Activated CD4-positive, alpha-beta T cell treated with anti-CD3 and anti-CD28 coated beads, Interleukin-2, amount 50 U/mL, for 48 hours (primary cell): ENCODE measurements around the gene LILRB4.
"Not testable (repeated sequence)": the region's sequence is repeated elsewhere in the genome, so short reads cannot be mapped to it uniquely, and the experiment has no call there.

ENCODE experiments used
- DNase-seq, 2 experiments: peaks; one replicate each; pipeline ENCODE4 v3.0.0-alpha.2; 2020

Gene LILRB4

GRCh38 chr19:54662730-54663129 is at the start of gene LILRB4:
LILRB4 (plus strand) TSS chr19:54662985; CDS start chr19:54663034, 49 bp downstream.
- no peak for DNase-seq

GRCh38 chr19:54614726-54615125 is 48.1 kb upstream of the LILRB4 start:
- DNase-seq: no peak

GRCh38 chr19:54616057-54616456 is 46.7 kb upstream of the LILRB4 start:
- DNase-seq: no peak

- DNase-seq: no peak
Measured at GRCh38 chr19:54616821-54617560, 45.8 kb upstream of the LILRB4 start.

- no peak for DNase-seq
Measured at GRCh38 chr19:54620464-54620863, 42.3 kb upstream of the LILRB4 start.

GRCh38 chr19:54622431-54622830 is 40.4 kb upstream of the LILRB4 start:
- DNase-seq: no peak

DNA sequence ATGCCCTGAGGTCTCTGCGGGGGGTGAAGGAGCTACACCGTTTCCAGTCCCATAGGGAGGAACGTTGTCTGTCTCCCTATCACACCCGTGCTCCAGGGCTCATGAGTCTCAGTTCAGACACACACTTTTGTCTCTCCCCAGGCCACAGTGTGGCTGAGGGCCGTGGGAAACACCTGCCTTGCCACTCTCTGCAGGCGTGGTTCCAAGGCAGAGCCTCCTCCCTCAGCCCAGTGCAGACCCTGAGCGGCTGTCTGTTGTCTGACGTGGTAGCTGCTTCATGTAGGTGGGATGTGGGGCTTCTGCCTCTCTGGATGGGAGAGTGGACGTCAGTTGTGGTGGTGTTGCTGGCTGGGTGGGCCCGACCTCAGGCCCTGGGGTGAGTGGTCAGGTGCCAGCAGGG is 38.6 kb upstream of the LILRB4 start:
- DNase-seq: not testable (repeated sequence)

- DNase-seq: not testable (repeated sequence)
Measured at GRCh38 chr19:54624934-54625730, 37.7 kb upstream of the LILRB4 start.

GRCh38 chr19:54626757-54627156 is 36.0 kb upstream of the LILRB4 start:
- DNase-seq: no peak

GRCh38 chr19:54627912-54628311 is 34.9 kb upstream of the LILRB4 start:
- not testable (repeated sequence) for DNase-seq

DNA sequence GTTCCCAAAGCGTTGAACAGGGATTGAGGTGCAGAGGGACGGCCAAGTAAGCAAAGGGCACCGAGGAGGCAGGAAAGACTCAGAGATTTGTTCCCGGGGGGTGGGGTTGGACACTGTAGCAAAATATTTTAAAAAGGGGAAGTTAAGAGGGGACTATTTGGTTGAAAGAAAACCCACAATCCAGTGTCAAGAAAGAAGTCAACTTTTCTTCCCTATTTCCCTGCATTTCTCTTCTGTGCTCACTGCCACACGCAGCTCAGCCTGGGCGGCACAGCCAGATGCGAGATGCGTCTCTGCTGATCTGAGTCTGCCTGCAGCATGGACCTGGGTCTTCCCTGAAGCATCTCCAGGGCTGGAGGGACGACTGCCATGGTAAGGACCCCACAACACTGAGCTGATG is 32.5 kb upstream of the LILRB4 start, which contains the start of gene LILRB1:
Gene LILRB1, plus strand, starts transcription at position 223 of the 400 bp plus-strand sequence. CDS start 590 bp downstream, outside the sequence.
- DNase-seq: not testable (repeated sequence)

- DNase-seq: no peak
Measured at GRCh38 chr19:54630782-54631181, 32.0 kb upstream of the LILRB4 start.

GRCh38 chr19:54631489-54632337 is 31.1 kb upstream of the LILRB4 start:
- DNase-seq: not testable (repeated sequence)

DNA sequence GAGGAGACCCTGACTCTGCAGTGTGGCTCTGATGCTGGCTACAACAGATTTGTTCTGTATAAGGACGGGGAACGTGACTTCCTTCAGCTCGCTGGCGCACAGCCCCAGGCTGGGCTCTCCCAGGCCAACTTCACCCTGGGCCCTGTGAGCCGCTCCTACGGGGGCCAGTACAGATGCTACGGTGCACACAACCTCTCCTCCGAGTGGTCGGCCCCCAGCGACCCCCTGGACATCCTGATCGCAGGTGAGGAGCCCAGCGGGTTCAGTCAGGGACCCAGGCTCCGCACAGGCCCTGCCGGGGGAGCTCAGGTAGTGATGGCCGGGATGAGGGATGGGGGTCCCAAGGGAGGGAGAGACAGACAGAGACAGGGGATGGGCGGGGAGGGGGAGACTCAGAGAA is 30.3 kb upstream of the LILRB4 start:
- DNase-seq: not testable (repeated sequence)

GRCh38 chr19:54633401-54633800 is 29.4 kb upstream of the LILRB4 start:
- DNase-seq: no peak

DNA sequence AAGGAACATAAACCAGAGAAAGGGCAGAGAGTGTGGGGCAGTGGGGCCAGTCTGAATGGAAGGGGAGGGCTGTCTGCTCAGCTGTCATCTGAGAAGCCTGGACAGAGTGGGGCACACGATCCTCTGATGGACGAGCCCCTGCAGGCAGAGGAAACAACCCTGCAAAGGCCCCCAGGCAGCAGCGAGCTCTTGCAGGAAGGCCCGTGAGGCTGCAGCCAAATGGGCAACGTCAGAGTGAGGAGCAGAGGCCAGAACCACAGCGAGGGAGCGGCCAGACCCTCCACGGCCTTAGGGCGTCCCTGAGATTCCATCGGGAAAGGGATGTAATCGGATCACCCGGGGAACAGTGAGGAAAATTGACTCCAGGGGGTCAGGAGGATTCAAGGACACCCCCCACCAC is 26.7 kb upstream of the LILRB4 start:
- DNase-seq: not testable (repeated sequence)

DNA sequence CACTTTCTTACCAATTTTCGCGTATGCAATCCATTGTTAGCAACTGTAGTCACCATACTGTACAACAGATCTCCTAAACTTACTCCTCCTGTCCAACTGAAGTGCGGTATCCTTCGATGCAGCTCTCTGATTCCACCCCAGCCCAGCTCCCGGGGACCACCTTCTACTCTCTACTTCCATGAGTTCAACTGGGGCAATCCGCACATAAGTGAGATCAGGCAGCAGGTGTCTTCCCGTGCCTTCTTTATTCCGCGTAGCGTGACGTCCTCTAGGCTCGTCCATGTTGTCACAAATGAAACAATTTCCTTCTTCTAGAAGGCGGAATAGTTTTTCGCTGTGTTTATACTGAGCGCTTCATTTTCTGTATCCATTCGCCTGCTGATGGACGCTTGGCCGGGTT is 24.1 kb upstream of the LILRB4 start:
- no peak for DNase-seq

- DNase-seq: not testable (repeated sequence)
Measured at GRCh38 chr19:54642953-54643352, 19.8 kb upstream of the LILRB4 start.

DNA sequence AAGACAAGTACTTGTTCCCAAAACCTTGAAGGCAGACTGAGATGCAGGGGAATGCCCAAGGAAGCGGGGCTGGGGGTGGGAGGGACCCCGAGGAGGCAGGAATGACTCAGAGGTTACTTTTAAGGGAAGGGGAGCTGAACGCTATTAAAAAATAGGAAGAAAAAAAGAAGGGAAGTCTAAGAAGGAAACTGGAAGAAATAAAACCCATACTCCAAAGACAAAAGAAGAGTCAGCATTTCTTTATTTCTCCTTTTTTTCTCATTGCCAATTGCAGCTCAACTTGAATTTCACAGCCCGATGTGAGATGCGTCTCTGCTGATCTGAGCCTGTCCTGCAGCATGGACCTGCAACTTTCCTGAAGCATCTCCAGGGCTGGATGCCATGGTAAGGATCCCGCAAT is 19.2 kb upstream of the LILRB4 start:
- not testable (repeated sequence) for DNase-seq

GRCh38 chr19:54644056-54644455 is 18.7 kb upstream of the LILRB4 start:
- no peak for DNase-seq

GRCh38 chr19:54646331-54646841 is 16.4 kb upstream of the LILRB4 start:
- DNase-seq: no peak

DNA sequence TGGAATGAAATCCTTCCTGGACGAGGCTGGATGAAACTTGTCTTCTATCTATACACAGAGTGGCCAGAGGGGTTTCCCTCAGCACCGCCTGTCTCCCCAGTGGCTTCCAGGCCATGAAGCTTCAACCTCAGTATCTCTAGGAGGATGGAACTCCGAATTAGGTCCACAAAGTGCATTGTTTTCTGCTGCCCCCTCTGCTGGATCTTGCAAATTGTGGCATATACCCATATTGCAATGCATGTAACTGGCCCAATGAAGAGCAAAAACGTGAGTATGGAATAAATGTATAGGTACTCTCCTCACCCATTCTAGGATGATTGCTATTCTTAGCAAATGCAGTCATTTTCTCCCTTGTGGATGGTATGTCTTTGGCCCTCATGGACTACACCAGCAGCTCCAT is 14.7 kb upstream of the LILRB4 start:
- no peak for DNase-seq
